ENCODE results near the gene KRT13.

- TF ChIP-seq CTCF (IDR thresholded peaks at IDR 0.05; ENCODE audit: extremely low read depth in 1 of 2, insufficient read depth in 1 of 2, low read depth in 1 of 2, low read length in 2 of 2), result no peak
- TF ChIP-seq EZH2 (IDR thresholded peaks at IDR 0.05; ENCODE audit: borderline replicate concordance, low read depth, low read length, severe bottlenecking), result no peak
- TF ChIP-seq POLR2A (IDR thresholded peaks at IDR 0.05; ENCODE audit: low read depth, low read length), result no peak
- TF ChIP-seq GATA2 (IDR thresholded peaks at IDR 0.05; ENCODE audit: insufficient read depth, insufficient read length, low read depth, low read length), result peak; percentile 56
- peak; percentile 71 for TF ChIP-seq FOS (IDR thresholded peaks at IDR 0.05; ENCODE audit: borderline replicate concordance, insufficient read depth, low read length)
- no peak for TF ChIP-seq POLR2AphosphoS5 (IDR thresholded peaks at IDR 0.05; ENCODE audit: insufficient read depth, low read depth, low read length)
- no peak for TF ChIP-seq MAX (IDR thresholded peaks at IDR 0.05; ENCODE audit: insufficient read depth, insufficient read length)
- no peak for TF ChIP-seq MYC (IDR thresholded peaks at IDR 0.05; ENCODE audit: low read depth, low read length)
- TF ChIP-seq JUN (IDR thresholded peaks at IDR 0.05; ENCODE audit: borderline replicate concordance, insufficient read depth, insufficient read length, low read depth), result peak; percentile 22
Observed at GRCh38 chr17:41500131-41500911, 5.1 kb downstream of the KRT13 start.
